Aorta (tissue), 5 donors: ENCODE data around the gene SPIRE1. TPM values are rescaled to one million over a fixed set of nuclear protein-coding genes. Genes with fewer than 3 reads are reported as not detected.
"Not testable (repeated sequence)": the region's sequence is repeated elsewhere in the genome, so short reads cannot be mapped to it uniquely, and the experiment has no call there.

ENCODE experiments used
- ATAC-seq: fragments of 200-7000 bp; cut with Tn5 transposase; one replicate; pipeline ENCODE4 v1.9.1; 2022; ENCODE audit warnings: moderate library complexity; ENCODE audit not compliant: low FRiP score
- DNase-seq, 2 donors: peaks; one replicate each; pipeline ENCODE4 v3.0.0-alpha.2; 2020
- H3K27ac ChIP-seq, 2 donors: one replicate each; pipeline ENCODE4 v1.5.1; 2013; ENCODE audit warnings: low read length in 2 of 2, mild to moderate bottlenecking in 2 of 2, moderate library complexity in 2 of 2, control low read depth in 1 of 2, inconsistent platforms in 1 of 2, low read depth in 1 of 2
- H3K27me3 ChIP-seq, 2 donors: one replicate each; pipeline ENCODE4 v1.6.1; 2013; ENCODE audit warnings: control low read depth in 1 of 2, low read length in 1 of 2, mild to moderate bottlenecking in 1 of 2, moderate library complexity in 1 of 2; ENCODE audit not compliant: insufficient read depth in 2 of 2, control insufficient read depth in 1 of 2
- H3K36me3 ChIP-seq, 2 donors: one replicate each; pipeline ENCODE4 v1.6.1; 2013; ENCODE audit warnings: control low read depth in 1 of 2, low read length in 1 of 2, mild to moderate bottlenecking in 1 of 2; ENCODE audit not compliant: insufficient read depth in 2 of 2, control insufficient read depth in 1 of 2
- H3K4me1 ChIP-seq, 2 donors: one replicate each; pipeline ENCODE4 v1.6.1; 2013; ENCODE audit warnings: low read length in 2 of 2, control low read depth in 1 of 2, mild to moderate bottlenecking in 1 of 2, moderate library complexity in 1 of 2; ENCODE audit not compliant: insufficient read depth in 2 of 2, control insufficient read depth in 1 of 2
- H3K4me3 ChIP-seq, 2 donors: one replicate each; pipeline ENCODE4 v1.5.1; 2013; ENCODE audit warnings: low read length in 2 of 2, control low read depth in 1 of 2, mild to moderate bottlenecking in 1 of 2
- H3K9me3 ChIP-seq: one replicate; pipeline ENCODE4 v1.6.1; 2013; ENCODE audit warnings: mild to moderate bottlenecking, low read length; ENCODE audit not compliant: control insufficient read depth
- WGBS, 2 donors: extraction: QIAGEN DNeasy Blood & Tissue Kit; methylation state at CpG; one replicate each; pipeline ENCODE4 v1.1.7; 2013; 5-methylcytosine and 5-hydroxymethylcytosine counted together
- intact Hi-C, 2 donors: fragments of 100-400 bp; cut with DNase I; formaldehyde crosslinking; loops; one replicate each; pipeline versions ENCODE4 v1.14.2 to v1.15.0; 2022
- polyA plus RNA-seq, 2 donors: library from polyadenylated mRNA; stranded (reverse); fragments of 200-250 nt; gene quantifications; one replicate each; pipeline ENCODE4 v1.2.3, GENCODE V29; 2013
- total RNA-seq, 2 donors: library from RNA; stranded (reverse); fragmentation: NEBNext Ultra II Directional; extraction: Animal tissue kit (Norgen Biotek cat#: 25700); gene quantifications; one replicate each; pipeline ENCODE4 v1.2.1, GENCODE V29; 2021
- donor health status: healthy with polysubstance abuse.
- donor health status: Bipolar disorder and iron deficiency.
- donor health status: DM: no; HTN: no; CAD: no.
- donor health status: DM: no; HTN: no; CAD: no.
- donor health status: DM: yes; HTN: yes; CAD: no.

SPIRE1 gene
- total and polyA plus RNA-seq, 4 donors, result 14.9 to 48.5 (median 28.2) TPM

DNA sequence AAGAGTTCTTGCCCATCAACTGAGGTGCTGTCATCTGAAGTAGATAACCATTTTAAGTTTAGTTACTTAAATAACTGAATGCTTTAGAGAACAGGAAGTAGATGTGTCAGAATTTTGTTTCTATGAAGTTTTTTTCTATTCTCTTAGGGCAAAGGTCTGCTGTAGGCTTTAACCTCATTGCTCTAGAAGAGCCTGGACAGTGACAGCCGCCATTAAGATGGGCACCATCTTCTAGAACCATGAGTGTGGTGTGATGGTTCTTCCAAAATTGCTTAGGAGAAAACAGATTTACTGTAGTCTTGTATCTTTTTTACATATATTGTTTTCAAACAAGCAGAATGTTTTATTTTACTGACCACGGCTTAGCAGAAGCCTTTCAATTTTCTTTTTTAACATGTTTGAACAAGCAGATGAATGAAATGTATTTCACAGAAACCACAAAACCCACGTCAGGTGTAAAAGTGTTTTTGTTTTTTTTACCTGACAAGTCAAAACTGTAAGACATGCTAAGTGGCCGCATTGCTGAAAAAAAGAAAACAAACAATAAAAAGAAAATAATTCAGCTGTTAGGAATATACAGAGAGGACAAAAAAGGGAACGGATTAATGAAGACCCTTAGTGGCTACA is 172.3 kb downstream of the SPIRE1 start:
- 90 to 93% methylated on average over 5 of the region's 5 CpGs for WGBS, 2 donors
- H3K9me3 ChIP-seq, result no peaks in the 10 kb centered on the region
- H3K27ac ChIP-seq, result no peak overlapping the region
- no peak overlapping the region for H3K4me3 ChIP-seq
- H3K27me3 ChIP-seq, result no peaks in the 10 kb centered on the region
- H3K36me3 ChIP-seq, result no peaks in the 10 kb centered on the region
- ATAC-seq (no peak), DNase-seq (no peak)
- intact Hi-C loops, result loop anchor here in 1 of 2 donors (10.0 kb wide), 1 partner anchor 51 kb away; no protein-coding TSS in a partner anchor
- no peaks in the 10 kb centered on the region for H3K4me1 ChIP-seq

DNA sequence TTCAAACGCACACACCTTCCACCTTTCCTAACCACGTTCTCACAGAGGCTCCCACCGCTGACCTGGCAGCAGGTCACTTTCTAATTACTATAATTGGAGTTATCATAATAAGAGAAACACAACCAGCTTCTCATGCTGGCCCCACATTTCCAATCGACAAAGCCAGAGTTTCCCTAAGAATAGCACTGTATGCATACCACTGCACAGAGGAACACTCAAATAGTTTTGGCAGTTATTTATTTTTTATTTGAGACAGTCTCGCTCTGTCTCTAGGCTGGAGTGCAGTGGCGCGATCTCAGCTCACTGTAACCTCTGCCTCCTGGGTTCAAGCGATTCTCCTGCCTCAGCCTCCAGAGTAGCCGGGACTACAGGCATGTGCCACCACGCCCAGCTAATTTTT is 176.0 kb downstream of the SPIRE1 start:
- 45 to 52% methylated on average over 10 of the region's 10 CpGs for WGBS, 2 donors

DNA sequence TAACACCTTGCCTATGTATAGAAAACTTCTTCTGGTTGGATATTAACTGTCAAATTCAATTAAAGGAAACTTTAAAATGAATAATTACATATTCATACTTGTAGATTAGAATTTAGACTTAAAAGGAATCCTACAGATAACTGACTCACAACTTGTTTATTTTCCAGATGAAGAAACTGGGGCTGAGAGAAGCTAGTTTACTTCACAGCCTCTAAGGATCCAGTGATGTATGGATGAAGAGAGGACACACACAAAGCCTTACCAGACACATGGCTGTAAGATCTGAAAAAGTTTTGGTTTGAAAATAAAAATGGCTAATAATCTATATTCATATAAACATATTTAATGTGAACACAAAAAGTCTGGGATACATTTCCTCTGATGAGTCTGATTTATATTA is 177.9 kb downstream of the SPIRE1 start:
- Histone ChIP-seq H3K4me1 (no peaks in the 10 kb centered on the region), H3K27me3 (no peaks in the 10 kb centered on the region), H3K9me3 (no peaks in the 10 kb centered on the region), H3K36me3 (peaks cover 0 to 7% of the 10 kb centered on the region in 2 donors), H3K27ac (no peak overlapping the region), H3K4me3 (no peak overlapping the region)
- ATAC-seq, result no peak
- no peak for DNase-seq
- intact Hi-C loops, result loop anchor here in 1 of 2 donors (10.0 kb wide), 1 partner anchor 45 kb away; no protein-coding TSS in a partner anchor

More for the DNA sequence above, 176.0 kb downstream of the SPIRE1 start:
- H3K27ac ChIP-seq, H3K4me3 ChIP-seq, H3K4me1 ChIP-seq, H3K9me3 ChIP-seq, DNase-seq, ATAC-seq, H3K36me3 ChIP-seq, H3K27me3 ChIP-seq: not testable (repeated sequence)
- intact Hi-C loops, result loop anchor here in 1 of 2 donors (10.0 kb wide), 1 partner anchor 47 kb away; no protein-coding TSS in a partner anchor

DNA sequence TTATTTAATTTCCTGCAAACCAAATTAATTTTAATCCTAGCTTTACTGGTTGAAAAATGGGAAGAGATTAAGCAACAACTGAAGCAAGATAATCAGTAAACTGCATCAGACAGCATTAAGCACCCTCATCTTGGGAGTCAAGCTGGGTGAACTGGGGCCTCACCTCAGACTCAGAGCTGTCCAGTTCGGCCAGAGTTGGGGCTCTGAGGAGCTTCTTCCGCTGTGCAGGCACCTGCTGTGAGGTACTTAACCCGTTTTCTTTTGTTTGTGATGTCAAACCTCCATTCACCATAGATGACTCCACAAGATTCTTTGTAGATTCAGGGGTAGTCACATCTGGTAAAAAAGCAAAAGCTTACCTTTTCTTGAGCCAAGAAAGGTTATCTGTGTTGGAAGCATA is 178.4 kb downstream of the SPIRE1 start:
- Histone ChIP-seq H3K9me3 (no peaks in the 10 kb centered on the region), H3K27ac (no peak overlapping the region), H3K27me3 (no peaks in the 10 kb centered on the region), H3K4me1 (no peaks in the 10 kb centered on the region), H3K36me3 (peaks cover 0 to 7% of the 10 kb centered on the region in 2 donors), H3K4me3 (no peak overlapping the region)
- intact Hi-C loops, result no loop called here
- ATAC-seq (no peak), DNase-seq (no peak)
- 83 to 86% methylated on average over 3 of the region's 3 CpGs for WGBS, 2 donors

DNA sequence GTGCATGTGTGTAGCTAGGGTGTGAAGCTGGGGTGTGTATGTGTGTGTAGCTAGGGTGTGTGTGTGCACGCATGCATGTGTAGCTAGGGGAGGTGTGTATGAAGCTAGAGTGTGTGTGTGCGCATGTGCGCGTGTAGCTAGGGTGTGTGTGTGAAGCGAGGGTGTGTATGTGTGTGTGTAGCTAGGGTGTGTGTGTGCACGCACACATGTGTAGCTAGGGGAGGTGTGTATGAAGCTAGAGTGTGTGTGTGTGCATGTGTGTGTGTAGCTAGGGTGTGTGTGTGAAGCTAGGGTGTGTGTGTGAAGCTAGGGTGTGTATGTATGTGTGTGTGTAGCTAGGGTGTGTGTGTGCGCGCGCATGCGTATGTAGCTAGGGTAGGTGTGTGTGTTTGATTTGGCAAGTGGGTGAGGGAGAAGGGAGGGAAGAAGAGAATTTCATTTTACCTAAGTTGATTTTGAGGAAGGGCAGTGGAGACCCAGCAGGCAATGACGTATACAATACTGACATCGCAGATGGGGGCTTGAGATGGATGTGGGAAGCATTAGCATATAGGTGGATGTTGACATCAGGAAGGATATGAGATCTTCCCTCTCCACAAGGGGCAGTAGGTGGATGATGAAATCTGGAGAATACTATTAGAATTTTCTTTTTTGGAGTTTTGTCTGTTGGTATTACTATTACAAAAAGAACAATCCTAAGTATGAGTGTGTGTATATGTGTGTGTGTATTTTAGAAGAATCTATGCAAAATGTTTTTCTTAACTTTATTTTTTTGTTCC is 179.4 kb downstream of the SPIRE1 start:
- intact Hi-C loops, result no loop called here
- no peaks in the 10 kb centered on the region for H3K27me3 ChIP-seq
- no peak for ATAC-seq
- no peaks in the 10 kb centered on the region for H3K4me1 ChIP-seq
- no peak for DNase-seq
- H3K27ac ChIP-seq, result no peak overlapping the region
- WGBS, 2 donors, result 95% methylated on average over 12 of the region's 12 CpGs
- no peaks in the 10 kb centered on the region for H3K9me3 ChIP-seq
- no peak overlapping the region for H3K4me3 ChIP-seq
- H3K36me3 ChIP-seq, result peaks cover 0 to 7% of the 10 kb centered on the region in 2 donors

DNA sequence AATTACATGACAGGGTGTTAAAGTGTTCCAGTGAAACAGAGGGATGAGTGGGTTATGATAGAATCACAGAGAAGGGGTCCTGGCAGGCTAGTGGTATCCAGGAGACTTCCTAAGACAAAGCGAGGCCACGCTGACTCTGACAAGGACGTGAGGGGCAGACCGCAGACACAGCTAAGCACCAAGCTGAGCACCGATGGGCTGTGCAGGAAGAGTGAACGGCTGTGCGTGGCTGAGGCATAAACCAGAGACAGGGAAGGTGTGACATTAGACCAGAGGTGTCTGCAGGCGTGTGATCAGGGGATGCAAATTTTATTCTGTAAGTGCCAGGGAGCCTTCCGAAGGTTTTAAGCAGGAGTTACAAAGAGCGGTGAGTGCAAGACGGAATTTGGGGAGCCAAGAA is 180.3 kb downstream of the SPIRE1 start:
- Histone ChIP-seq H3K36me3 (peaks cover 0 to 7% of the 10 kb centered on the region in 2 donors), H3K27ac (no peak overlapping the region), H3K9me3 (no peaks in the 10 kb centered on the region), H3K27me3 (no peaks in the 10 kb centered on the region), H3K4me1 (no peaks in the 10 kb centered on the region), H3K4me3 (no peak overlapping the region)
- ATAC-seq (no peak), DNase-seq (no peak)
- 92 to 95% methylated on average over 11 of the region's 11 CpGs for WGBS, 2 donors
- intact Hi-C loops, result no loop called here

DNA sequence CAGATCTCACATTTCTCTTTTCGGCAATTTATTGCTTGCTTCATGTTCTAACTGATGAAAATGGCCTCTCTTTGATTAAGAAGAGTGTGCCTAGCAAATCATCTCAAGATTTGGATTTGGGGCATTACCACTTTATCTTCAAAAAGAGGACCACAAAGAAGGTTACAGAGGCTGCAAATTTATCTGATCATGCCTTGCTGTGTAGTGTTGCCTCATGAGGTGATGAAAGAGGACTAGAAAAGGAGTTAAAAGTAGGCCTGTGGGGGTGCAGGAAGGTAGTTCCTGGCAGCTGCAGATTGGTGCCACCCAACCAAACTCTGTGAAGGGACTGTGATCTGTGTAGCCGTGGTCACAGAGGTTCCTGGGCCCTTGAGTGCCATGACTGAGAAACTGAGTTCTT is 181.0 kb downstream of the SPIRE1 start:
- no peak for DNase-seq
- H3K9me3 ChIP-seq, result no peaks in the 10 kb centered on the region
- no peak overlapping the region for H3K4me3 ChIP-seq
- H3K4me1 ChIP-seq, result no peaks in the 10 kb centered on the region
- WGBS, 2 donors, result 92% methylated on average over 2 of the region's 2 CpGs
- H3K27ac ChIP-seq, result no peak overlapping the region
- H3K36me3 ChIP-seq, result peaks cover 0 to 7% of the 10 kb centered on the region in 2 donors
- H3K27me3 ChIP-seq, result no peaks in the 10 kb centered on the region
- intact Hi-C loops, result no loop called here
- ATAC-seq, result no peak

DNA sequence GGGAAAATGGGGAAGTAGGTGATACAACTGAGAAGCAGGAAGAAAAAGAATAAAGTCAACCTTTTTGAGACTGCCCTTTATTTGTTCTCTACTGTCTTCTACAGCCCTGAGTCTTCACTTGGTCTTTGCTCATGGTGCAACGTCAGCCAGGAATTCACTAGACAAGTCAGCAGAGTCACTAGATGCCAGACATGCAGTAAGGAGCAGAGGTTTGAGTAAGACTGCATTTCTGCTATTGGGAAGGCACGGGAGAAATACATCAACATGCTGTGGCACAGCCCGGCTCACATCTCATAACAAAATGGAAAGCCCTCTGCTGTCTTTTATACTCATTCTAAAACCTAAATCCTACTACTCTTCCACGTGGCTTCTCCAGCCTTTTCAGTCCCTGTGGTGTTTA is 183.0 kb downstream of the SPIRE1 start:
- no peak overlapping the region for H3K27ac ChIP-seq
- no peaks in the 10 kb centered on the region for H3K4me1 ChIP-seq
- peaks cover 0 to 7% of the 10 kb centered on the region in 2 donors for H3K36me3 ChIP-seq
- H3K9me3 ChIP-seq, result no peaks in the 10 kb centered on the region
- WGBS, 2 donors, result 88 to 90% methylated on average over 4 of the region's 4 CpGs
- intact Hi-C loops, result no loop called here
- ATAC-seq (no peak), DNase-seq (no peak)
- H3K27me3 ChIP-seq, result no peaks in the 10 kb centered on the region
- no peak overlapping the region for H3K4me3 ChIP-seq

DNA sequence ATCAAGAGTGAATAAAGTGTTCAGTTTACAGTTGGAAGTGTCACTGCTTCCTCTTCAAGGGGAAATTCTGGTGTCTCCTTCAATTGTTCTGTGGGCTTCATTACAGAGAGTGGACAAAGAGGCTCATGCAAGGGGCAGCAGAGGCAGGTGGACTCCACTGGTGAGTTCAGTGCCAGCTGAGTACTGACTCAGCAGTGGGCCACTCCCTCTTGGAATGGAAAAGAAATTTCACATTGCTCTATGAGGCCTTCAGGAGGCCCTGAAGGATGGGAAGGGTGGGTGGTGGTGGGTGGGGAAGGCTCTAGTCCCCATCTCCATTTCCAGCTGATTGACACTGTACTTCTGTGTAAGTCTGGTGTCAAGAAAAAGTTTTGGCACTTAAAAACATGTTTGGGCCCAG is 183.8 kb downstream of the SPIRE1 start:
- DNase-seq, result no peak
- Histone ChIP-seq H3K4me1 (no peaks in the 10 kb centered on the region), H3K36me3 (peaks cover 0 to 4% of the 10 kb centered on the region in 2 donors), H3K27ac (no peak overlapping the region), H3K27me3 (no peaks in the 10 kb centered on the region), H3K9me3 (no peaks in the 10 kb centered on the region), H3K4me3 (no peak overlapping the region)
- ATAC-seq, result no peak
- intact Hi-C loops, result no loop called here
